Colonic mucosa (tissue), 4 donors: Measurements from ENCODE around the gene CMIP. TPM values are rescaled to one million over a fixed set of nuclear protein-coding genes. Genes with fewer than 3 reads are reported as not detected.

Experiments used
- DNase-seq: peaks from one replicate; pipeline ENCODE4 v3.0.0-alpha.2; 2020
- H3K27ac ChIP-seq: fragments of 200-600 bp; one replicate; pipeline ENCODE4 v1.8.0; 2021
- H3K27me3 ChIP-seq: fragments of 200-600 bp; one replicate; pipeline ENCODE4 v1.8.0; 2021
- H3K36me3 ChIP-seq: fragments of 200-600 bp; one replicate; pipeline ENCODE4 v1.8.0; 2021
- H3K4me1 ChIP-seq: fragments of 200-600 bp; one replicate; pipeline ENCODE4 v1.8.0; 2021; ENCODE audit warnings: mild to moderate bottlenecking
- H3K4me3 ChIP-seq: fragments of 200-600 bp; one replicate; pipeline ENCODE4 v1.8.0; 2021
- H3K9ac ChIP-seq, 2 donors: one replicate each; pipeline ENCODE4 v1.7.0; 2013; ENCODE audit warnings: control low read depth in 2 of 2, low read depth in 2 of 2, low read length in 2 of 2
- H3K9me3 ChIP-seq: fragments of 200-600 bp; one replicate; pipeline ENCODE4 v1.8.0; 2021
- intact Hi-C: fragments of 100-400 bp; cut with DNase I; formaldehyde crosslinking; loops from one replicate; pipeline ENCODE4 v1.14.1; 2022
- total RNA-seq, 2 donors: library from RNA; stranded (reverse); fragmentation: NEBNext Ultra II Directional in 1 of 2; extraction: Animal tissue kit (Norgen Biotek cat#: 25700) in 1 of 2; gene quantifications; one replicate each; pipeline ENCODE4 v1.2.1, GENCODE V29; 2021
- TF ChIP-seq, protein P1 (sequence below): fragments of 200-600 bp; IDR thresholded peaks from one replicate; pipeline ENCODE4 v1.8.0; 2022; ENCODE audit warnings: antibody characterized with exemption, mild to moderate bottlenecking
- donor health status: healthy.
- donor health status: DM: no; HTN: no; CAD: no.
- donor health status: DM: no; HTN: no; CAD: no.

CMIP gene
- total RNA-seq, 2 donors from 2014 or later, result 83.4 to 107 TPM

DNA sequence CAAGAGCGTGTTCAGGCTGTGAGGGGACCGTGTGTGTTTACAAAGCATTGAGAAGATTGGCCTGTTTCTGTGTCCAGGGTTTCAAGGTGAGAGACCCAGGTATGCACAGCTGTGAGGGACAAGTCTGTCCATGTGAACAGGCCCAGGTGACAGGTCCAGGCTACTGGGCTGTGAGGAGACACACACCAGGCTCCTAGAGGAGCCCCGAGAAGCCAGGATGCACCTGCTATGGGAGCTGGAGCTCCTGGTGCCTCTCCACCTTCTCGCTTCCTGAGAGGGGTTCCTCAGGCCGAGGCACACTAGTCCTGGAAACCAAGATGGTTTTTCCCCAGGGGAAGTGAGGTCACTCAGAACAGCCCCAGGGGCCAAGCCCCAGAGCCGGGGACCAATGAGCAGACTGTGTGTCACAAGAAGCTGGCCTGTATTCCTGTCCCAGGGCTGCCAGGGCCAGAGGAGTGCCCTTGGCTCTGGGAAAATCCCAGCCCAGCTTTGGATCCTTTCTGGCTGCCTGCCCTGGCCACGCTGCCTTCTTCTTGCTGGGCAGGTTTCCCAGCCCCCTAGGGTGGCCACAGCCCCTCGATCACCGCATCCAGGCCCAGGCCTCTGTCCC lies 181.0 kb downstream of the CMIP start:
- TF ChIP-seq, protein P1, sequence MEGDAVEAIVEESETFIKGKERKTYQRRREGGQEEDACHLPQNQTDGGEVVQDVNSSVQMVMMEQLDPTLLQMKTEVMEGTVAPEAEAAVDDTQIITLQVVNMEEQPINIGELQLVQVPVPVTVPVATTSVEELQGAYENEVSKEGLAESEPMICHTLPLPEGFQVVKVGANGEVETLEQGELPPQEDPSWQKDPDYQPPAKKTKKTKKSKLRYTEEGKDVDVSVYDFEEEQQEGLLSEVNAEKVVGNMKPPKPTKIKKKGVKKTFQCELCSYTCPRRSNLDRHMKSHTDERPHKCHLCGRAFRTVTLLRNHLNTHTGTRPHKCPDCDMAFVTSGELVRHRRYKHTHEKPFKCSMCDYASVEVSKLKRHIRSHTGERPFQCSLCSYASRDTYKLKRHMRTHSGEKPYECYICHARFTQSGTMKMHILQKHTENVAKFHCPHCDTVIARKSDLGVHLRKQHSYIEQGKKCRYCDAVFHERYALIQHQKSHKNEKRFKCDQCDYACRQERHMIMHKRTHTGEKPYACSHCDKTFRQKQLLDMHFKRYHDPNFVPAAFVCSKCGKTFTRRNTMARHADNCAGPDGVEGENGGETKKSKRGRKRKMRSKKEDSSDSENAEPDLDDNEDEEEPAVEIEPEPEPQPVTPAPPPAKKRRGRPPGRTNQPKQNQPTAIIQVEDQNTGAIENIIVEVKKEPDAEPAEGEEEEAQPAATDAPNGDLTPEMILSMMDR, result no peak
- no peaks in the 10 kb centered on the region for H3K27me3 ChIP-seq
- H3K9me3 ChIP-seq, result no peaks in the 10 kb centered on the region
- no peak overlapping the region for H3K27ac ChIP-seq
- H3K4me1 ChIP-seq, result peaks cover 7% of the 10 kb centered on the region
- intact Hi-C loops, result loop anchor here (5.0 kb wide), 1 partner anchor 97 kb away; no protein-coding TSS in a partner anchor
- no peak overlapping the region for H3K9ac ChIP-seq
- H3K36me3 ChIP-seq, result no peaks in the 10 kb centered on the region
- DNase-seq, result peak; percentile 38
- no peak overlapping the region for H3K4me3 ChIP-seq

DNA sequence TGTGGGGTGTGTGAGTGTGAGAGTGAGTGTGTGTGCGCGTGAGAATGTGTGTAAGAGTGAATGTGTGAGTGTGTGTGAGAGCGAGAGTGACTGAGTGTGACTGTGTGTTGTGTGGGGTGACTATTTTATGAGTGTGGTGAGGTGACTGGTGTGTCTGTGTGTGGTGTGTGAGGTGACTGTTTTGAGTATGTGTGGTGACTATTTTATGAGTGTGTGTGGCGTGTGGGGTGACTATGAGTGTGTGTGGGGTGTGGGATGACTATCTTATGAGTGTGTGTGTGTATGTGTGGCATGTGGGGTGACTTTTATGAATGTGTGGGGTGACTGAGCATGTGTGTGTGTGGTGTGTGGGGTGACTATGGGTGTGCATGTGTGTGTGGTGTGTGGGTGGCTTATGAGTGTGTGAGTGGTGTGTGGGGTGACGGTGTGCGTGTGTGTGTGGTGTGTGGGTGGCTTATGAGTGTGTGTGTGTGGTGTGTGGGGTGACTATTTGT lies 181.6 kb downstream of the CMIP start:
- Histone ChIP-seq H3K9me3 (no peaks in the 10 kb centered on the region), H3K4me3 (no peak overlapping the region), H3K27ac (no peak overlapping the region), H3K4me1 (peaks cover 7% of the 10 kb centered on the region), H3K36me3 (no peaks in the 10 kb centered on the region), H3K9ac (no peak overlapping the region), H3K27me3 (no peaks in the 10 kb centered on the region)
- TF ChIP-seq, protein P1, result no peak
- intact Hi-C loops, result loop anchor here (5.0 kb wide), 1 partner anchor 96 kb away; no protein-coding TSS in a partner anchor
- DNase-seq, result no peak

DNA sequence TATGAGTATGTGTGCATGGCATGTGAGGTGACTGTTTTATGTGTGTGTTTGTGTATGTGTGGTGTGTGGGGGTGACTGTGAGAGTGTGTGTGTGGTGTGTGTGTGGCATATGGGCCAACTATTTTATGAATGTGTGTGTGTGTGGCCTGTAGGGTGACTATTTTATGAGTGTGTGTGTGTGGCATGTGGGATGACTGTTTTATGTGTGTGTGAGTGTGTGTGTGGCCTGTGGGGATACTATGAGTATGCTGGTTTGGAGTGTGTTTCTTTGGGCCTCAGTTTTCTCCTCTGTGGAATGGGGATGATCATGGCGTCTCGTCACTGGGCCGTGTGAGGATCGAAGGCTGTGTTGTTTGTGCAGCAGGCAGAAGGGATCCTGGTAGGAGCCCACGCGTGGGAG lies 182.4 kb downstream of the CMIP start:
- H3K9me3 ChIP-seq, result no peaks in the 10 kb centered on the region
- no peak overlapping the region for H3K27ac ChIP-seq
- H3K27me3 ChIP-seq, result no peaks in the 10 kb centered on the region
- peaks cover 7% of the 10 kb centered on the region for H3K4me1 ChIP-seq
- intact Hi-C loops, result loop anchor here (5.0 kb wide), 1 partner anchor 95 kb away; no protein-coding TSS in a partner anchor
- no peaks in the 10 kb centered on the region for H3K36me3 ChIP-seq
- H3K9ac ChIP-seq, result no peak overlapping the region
- no peak overlapping the region for H3K4me3 ChIP-seq
- TF ChIP-seq, protein P1, result no peak
- DNase-seq, result no peak

DNA sequence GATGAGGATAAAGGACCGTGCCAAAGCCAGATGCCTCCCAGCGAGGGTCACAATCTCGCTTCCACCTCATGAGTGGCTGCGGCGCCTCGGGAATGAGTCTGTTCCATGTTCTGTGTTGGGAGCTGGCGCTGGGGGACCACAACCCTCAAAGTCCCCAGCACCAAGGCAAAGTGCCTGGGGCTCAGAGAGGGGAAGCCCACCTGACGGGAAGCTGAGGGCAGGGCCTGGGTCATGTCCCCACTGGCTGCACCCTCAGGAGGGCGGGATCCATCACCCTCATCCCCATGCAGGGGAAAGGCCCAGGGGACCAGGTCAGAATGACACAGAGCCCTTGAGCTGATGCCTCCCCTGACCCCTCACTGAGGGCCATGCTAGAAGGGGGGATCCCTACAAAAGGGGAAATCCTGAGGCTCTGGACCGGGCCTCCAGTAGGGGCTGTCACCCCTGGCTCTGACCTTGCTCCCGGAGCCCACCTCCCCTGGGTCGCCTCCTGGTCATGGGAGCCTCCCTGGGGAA lies 183.2 kb downstream of the CMIP start:
- no peak overlapping the region for H3K27ac ChIP-seq
- no peak overlapping the region for H3K4me3 ChIP-seq
- intact Hi-C loops, result loop anchor here (5.0 kb wide), 1 partner anchor 95 kb away; no protein-coding TSS in a partner anchor
- no peaks in the 10 kb centered on the region for H3K36me3 ChIP-seq
- H3K9me3 ChIP-seq, result no peaks in the 10 kb centered on the region
- no peaks in the 10 kb centered on the region for H3K27me3 ChIP-seq
- DNase-seq, result no peak
- no peak overlapping the region for H3K9ac ChIP-seq
- peaks cover 7% of the 10 kb centered on the region for H3K4me1 ChIP-seq
- TF ChIP-seq, protein P1, result no peak

DNA sequence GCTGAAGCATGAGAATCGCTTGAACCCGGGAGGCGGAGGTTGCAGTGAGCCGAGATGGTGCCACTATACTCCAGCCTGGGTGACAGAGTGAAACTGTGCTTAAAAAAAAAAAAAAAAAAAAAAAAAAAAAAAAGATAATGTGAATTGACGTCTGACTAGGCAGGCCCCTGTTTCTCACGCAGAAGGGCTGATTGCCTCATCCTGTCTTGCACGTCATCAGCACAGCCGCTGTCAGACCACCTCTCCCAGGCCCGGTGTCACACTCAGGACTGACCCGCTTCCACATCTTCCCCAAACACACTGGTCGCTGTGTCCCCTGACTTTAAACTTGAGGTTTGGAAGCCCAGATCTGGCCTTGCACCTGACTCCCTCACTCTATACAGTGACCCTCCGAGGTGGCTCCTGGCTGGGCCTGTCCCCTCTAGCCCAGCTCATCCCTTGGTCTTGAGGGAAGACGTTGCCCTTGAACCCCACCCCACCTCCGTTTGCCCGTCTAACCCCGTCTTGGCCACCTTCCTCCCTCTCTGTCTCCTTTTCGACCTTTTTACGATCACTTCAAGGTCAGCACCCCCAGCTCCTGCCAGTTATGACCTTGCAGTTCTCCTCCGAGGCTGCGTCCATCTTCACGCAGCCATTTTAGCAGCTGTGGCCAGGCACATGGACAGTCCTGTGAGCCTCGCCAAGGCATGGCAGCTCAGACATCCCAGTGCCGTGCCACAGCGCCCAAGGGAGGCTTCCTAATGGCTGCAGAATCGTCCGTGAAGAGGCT lies 184.6 kb downstream of the CMIP start:
- TF ChIP-seq, protein P1, result no peak
- no peak overlapping the region for H3K4me3 ChIP-seq
- H3K4me1 ChIP-seq, result peaks cover 7% of the 10 kb centered on the region
- DNase-seq, result no peak
- H3K36me3 ChIP-seq, result no peaks in the 10 kb centered on the region
- H3K9me3 ChIP-seq, result no peaks in the 10 kb centered on the region
- H3K27ac ChIP-seq, result no peak overlapping the region
- no peak overlapping the region for H3K9ac ChIP-seq
- intact Hi-C loops, result loop anchor here (5.0 kb wide), 1 partner anchor 93 kb away; no protein-coding TSS in a partner anchor
- no peaks in the 10 kb centered on the region for H3K27me3 ChIP-seq
